Measurements from ENCODE around the gene BAX. TPM values are rescaled to one million over a fixed set of nuclear protein-coding genes. Genes with fewer than 3 reads are reported as not detected.
"Not testable (repeated sequence)": the region's sequence is repeated elsewhere in the genome, so short reads cannot be mapped to it uniquely, and the experiment has no call there.

The BAX gene
- total RNA-seq, 1 donor from 2014 or later, result 161 TPM

DNA sequence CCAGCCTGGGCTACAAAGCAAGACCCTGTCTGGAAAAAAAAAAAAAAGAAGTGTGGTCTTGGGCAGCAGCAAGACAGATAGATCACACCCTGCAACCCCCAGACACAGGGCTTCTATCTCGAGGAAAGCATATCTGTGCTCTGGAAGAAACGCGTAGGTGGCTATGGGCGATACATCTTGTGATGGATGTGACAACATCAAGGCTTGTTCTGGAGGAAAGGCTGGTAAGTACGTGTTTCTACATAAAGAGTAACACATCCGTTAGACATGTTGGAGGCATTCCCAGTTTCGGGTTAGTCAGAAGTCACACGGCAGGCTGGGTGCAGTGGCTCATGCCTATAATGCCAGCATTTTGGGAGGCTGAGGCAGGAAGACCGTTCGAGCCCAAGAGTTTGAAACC, 27.8 kb upstream of the BAX start:
- Mint-ChIP-seq H3K27me3 (no peaks in the 10 kb centered on the region), H3K27ac (peak overlapping the region; percentile 87), H3K36me3 (no peaks in the 10 kb centered on the region), H3K9me3 (no peaks in the 10 kb centered on the region), H3K4me3 (no peak overlapping the region), H3K4me1 (ENCODE audit: unreplicated experiment) (no peaks in the 10 kb centered on the region)
- DNase-seq (ENCODE audit: extremely low spot score, unreplicated experiment), result no peak
- no peak for TF ChIP-seq CTCF (conservative IDR thresholded peaks at IDR 0.05)

DNA sequence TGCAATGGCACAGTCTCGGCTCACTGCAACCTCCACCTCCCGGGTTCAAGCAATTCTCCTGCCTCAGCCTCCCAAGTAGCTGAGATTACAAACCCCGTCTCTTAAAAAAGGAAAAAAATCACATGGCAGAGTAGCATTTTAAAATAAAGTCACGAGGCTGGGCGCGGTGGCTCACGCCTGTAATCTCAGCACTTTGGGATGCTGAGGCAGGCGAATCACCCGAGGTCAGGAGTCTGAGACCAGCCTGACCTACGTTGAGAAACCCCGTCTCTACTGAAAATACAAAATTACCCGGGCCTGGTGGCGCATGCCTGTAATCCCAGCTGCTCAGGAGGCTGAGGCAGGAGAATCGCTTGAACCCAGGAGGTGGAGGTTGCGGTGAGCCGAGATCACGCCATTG, 27.0 kb upstream of the BAX start:
- not testable (repeated sequence) for DNase-seq (ENCODE audit: extremely low spot score, unreplicated experiment); H3K27me3 Mint-ChIP-seq; H3K4me1 Mint-ChIP-seq (ENCODE audit: unreplicated experiment); H3K4me3 Mint-ChIP-seq; H3K27ac Mint-ChIP-seq; H3K36me3 Mint-ChIP-seq; H3K9me3 Mint-ChIP-seq

DNA sequence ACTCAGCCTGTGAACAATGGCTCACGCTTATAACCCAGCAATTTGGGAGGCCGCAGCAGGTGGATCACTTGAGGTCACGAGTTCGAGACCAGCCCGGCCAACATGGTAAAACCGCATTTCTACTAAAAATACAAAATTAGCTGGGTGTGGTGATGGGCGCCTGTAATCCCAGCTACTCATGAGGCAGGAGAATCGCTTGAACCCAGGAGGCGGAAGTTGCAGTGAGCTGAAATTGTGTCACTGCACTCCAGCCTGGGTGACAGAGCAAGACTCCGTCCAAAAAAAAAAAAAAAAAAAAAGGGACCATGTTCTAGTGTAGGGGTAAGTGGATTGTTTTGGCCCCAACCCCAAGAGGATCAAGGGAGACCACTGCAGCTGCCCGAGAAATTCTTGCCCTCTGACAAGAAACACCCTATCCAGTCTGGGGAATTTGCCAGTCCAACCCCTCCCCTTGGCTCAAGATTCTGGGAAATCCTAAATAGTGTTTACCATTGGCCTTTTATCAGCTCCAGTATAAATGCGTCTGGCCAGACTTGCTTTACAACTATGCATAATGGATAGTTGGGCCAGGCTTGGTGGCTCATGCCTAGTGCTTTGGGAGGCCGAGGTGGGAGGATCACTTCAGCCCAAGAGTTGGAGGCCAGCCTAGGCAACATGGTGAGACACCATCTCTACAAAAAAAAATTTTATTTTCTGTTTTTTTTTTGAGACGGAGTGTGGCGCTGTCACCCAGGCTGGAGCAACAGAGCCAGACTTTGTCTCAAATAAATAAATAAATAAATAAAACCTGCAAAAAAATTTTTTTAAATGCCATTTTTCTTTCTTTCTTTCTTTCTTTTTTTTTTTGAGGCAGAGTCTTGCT, 26.3 kb upstream of the BAX start:
- DNase-seq (ENCODE audit: extremely low spot score, unreplicated experiment), result no peak
- no peak overlapping the region for H3K4me3 Mint-ChIP-seq
- peaks cover 4% of the 10 kb centered on the region for H3K27me3 Mint-ChIP-seq
- no peaks in the 10 kb centered on the region for H3K4me1 Mint-ChIP-seq (ENCODE audit: unreplicated experiment)
- no peak for TF ChIP-seq CTCF (conservative IDR thresholded peaks at IDR 0.05)
- no peak overlapping the region for H3K27ac Mint-ChIP-seq
- no peaks in the 10 kb centered on the region for H3K36me3 Mint-ChIP-seq
- no peaks in the 10 kb centered on the region for H3K9me3 Mint-ChIP-seq

DNA sequence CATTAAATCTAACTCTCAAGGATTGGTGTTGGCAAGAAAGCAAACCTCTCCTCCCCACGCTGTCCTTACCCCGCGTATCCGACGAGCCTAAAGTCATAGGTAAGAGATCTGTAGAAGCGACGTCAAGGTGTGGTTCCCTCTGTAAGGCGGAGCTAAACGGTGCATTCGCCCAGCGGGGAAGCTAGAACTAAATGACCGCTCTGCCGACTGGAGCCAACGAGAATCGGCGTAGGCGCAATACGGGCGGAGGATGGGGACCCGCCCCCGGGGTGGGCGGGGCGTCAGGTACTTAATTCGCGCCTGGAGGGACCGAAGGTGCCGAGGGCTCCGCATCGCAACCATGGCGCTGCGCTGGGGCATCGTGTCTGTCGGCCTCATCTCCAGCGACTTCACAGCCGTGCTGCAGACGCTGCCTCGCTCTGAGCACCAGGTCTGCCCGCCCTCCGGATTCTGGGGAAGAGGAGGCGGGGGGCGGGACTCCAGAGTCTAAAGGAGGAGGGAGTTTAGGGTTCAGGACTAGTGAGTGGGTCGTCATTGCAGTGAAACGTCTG, 21.2 kb upstream of the BAX start, which contains the start of gene DHDH:
Gene DHDH, plus strand, starts transcription at position 318 of the 551 bp plus-strand sequence. Its CDS starts 23 bp downstream, at position 341.
- no peaks in the 10 kb centered on the region for H3K9me3 Mint-ChIP-seq
- peaks cover 3% of the 10 kb centered on the region for H3K36me3 Mint-ChIP-seq
- peak; percentile 84 for DNase-seq (ENCODE audit: extremely low spot score, unreplicated experiment)
- peak within 1 kb of the TSS; percentile 73 for H3K27ac Mint-ChIP-seq
- peak within 1 kb of the TSS; percentile 87 for H3K4me3 Mint-ChIP-seq
- TF ChIP-seq CTCF (conservative IDR thresholded peaks at IDR 0.05), result no peak
- peaks cover 7% of the 10 kb centered on the region for H3K27me3 Mint-ChIP-seq
- H3K4me1 Mint-ChIP-seq (ENCODE audit: unreplicated experiment), result peaks cover 6% of the 10 kb centered on the region

GRCh38 chr19:48934837-48935236, 19.8 kb upstream of the BAX start:
- no peak for DNase-seq (ENCODE audit: extremely low spot score, unreplicated experiment)
- Mint-ChIP-seq H3K27me3 (peaks cover 7% of the 10 kb centered on the region), H3K4me1 (ENCODE audit: unreplicated experiment) (peaks cover 6% of the 10 kb centered on the region), H3K9me3 (no peaks in the 10 kb centered on the region), H3K4me3 (no peak overlapping the region), H3K36me3 (peaks cover 3% of the 10 kb centered on the region), H3K27ac (no peak overlapping the region)
- no peak for TF ChIP-seq CTCF (conservative IDR thresholded peaks at IDR 0.05)

GRCh38 chr19:48935864-48936263, 18.8 kb upstream of the BAX start:
- no peaks in the 10 kb centered on the region for H3K9me3 Mint-ChIP-seq
- H3K4me3 Mint-ChIP-seq, result no peak overlapping the region
- TF ChIP-seq CTCF (conservative IDR thresholded peaks at IDR 0.05), result no peak
- no peak overlapping the region for H3K27ac Mint-ChIP-seq
- peaks cover 7% of the 10 kb centered on the region for H3K27me3 Mint-ChIP-seq
- peaks cover 6% of the 10 kb centered on the region for H3K4me1 Mint-ChIP-seq (ENCODE audit: unreplicated experiment)
- H3K36me3 Mint-ChIP-seq, result peaks cover 3% of the 10 kb centered on the region
- no peak for DNase-seq (ENCODE audit: extremely low spot score, unreplicated experiment)
